Spleen (tissue), 11 donors: Measurements from ENCODE around the gene ERVMER34-1. TPM values are rescaled to one million over a fixed set of nuclear protein-coding genes. Genes with fewer than 3 reads are reported as not detected.

Experiments used
- DNase-seq: peaks from one replicate; pipeline ENCODE4 v3.0.0-alpha.2; 2020
- H3K27ac ChIP-seq, 8 donors: fragments of 200-600 bp; sonication (generic) in 7 of 8; 1 replicate in 4 of 8; 2 replicates in 4 of 8; pipeline versions ENCODE4 v1.5.0 to v1.8.0; 2016 to 2021; ENCODE audit warnings: inconsistent platforms in 4 of 8, mild to moderate bottlenecking in 4 of 8, moderate library complexity in 1 of 8
- H3K27me3 ChIP-seq, 7 donors: fragments of 200-600 bp; sonication (generic) in 6 of 7; replicated peaks in 1 of 7; 1 replicate in 4 of 7; 2 replicates in 3 of 7; pipeline versions ENCODE4 v1.5.0 to v1.8.0; 2016 to 2021; ENCODE audit warnings: inconsistent platforms in 3 of 7, mild to moderate bottlenecking in 1 of 7
- H3K36me3 ChIP-seq, 6 donors: fragments of 200-600 bp; sonication (generic) in 5 of 6; 1 replicate in 4 of 6; 2 replicates in 2 of 6; pipeline versions ENCODE4 v1.5.0 to v1.8.0; 2016 to 2021; ENCODE audit warnings: inconsistent platforms in 2 of 6
- H3K4me1 ChIP-seq, 6 donors: fragments of 200-600 bp; sonication (generic) in 5 of 6; 1 replicate in 3 of 6; 2 replicates in 3 of 6; pipeline versions ENCODE4 v1.5.0 to v1.8.0; 2016 to 2021; ENCODE audit warnings: inconsistent platforms in 3 of 6
- H3K4me3 ChIP-seq, 8 donors: fragments of 200-600 bp; sonication (generic) in 7 of 8; 1 replicate in 4 of 8; 2 replicates in 4 of 8; pipeline versions ENCODE4 v1.5.0 to v1.8.0; 2016 to 2021; ENCODE audit warnings: inconsistent platforms in 4 of 8, mild to moderate bottlenecking in 4 of 8, moderate library complexity in 2 of 8
- H3K9me3 ChIP-seq, 8 donors: fragments of 200-600 bp; sonication (generic) in 7 of 8; 1 replicate in 4 of 8; 2 replicates in 4 of 8; pipeline versions ENCODE4 v1.5.0 to v1.8.0; 2016 to 2021; ENCODE audit warnings: inconsistent platforms in 4 of 8
- CTCF ChIP-seq, 11 experiments: fragments of 200-600 bp in 7 of 11; fragments of 450-650 bp in 4 of 11; sonication (generic) in 4 of 11; IDR thresholded peaks in 8 of 11; conservative IDR thresholded peaks in 3 of 11; 1 replicate in 7 of 11; 2 replicates in 4 of 11; pipeline versions ENCODE4 v1.4.0 to v1.8.0; 2016 to 2021; ENCODE audit warnings: antibody characterized with exemption in 11 of 11, inconsistent platforms in 4 of 11, mild to moderate bottlenecking in 1 of 11
- POLR2A ChIP-seq, 3 donors: fragments of 450-650 bp; IDR thresholded peaks; one replicate each; pipeline ENCODE4 v1.5.1; 2017; ENCODE audit warnings: antibody characterized with exemption in 3 of 3, mild to moderate bottlenecking in 1 of 3
- POLR2AphosphoS5 ChIP-seq, 3 donors: sonication (generic); formaldehyde crosslinking; IDR thresholded peaks; one replicate each; pipeline ENCODE4 v1.5.1; 2017; ENCODE audit warnings: antibody characterized with exemption in 3 of 3
- WGBS, 5 donors: extraction: QIAGEN DNeasy Blood & Tissue Kit in 3 of 5; methylation state at CpG; one replicate each; pipeline versions ENCODE4 v1.1.5 to v1.1.7; 2013 to 2018; 5-methylcytosine and 5-hydroxymethylcytosine counted together
- intact Hi-C: fragments of 100-400 bp; cut with DNase I; formaldehyde crosslinking; loops from one replicate; pipeline ENCODE4 v1.15.0; 2023; ENCODE audit warnings: low total_unique reads
- polyA plus RNA-seq, 3 donors: library from polyadenylated mRNA; stranded (reverse); fragments of 200-250 nt; gene quantifications; one replicate each; pipeline ENCODE4 v1.2.1, GENCODE V29; 2013
- total RNA-seq, 7 donors: library from RNA; depleted of rRNA in 3 of 7; stranded (reverse); fragments of >200 nt in 3 of 7; fragmentation: NEBNext Ultra II Directional in 4 of 7; extraction: Animal tissue kit (Norgen Biotek cat#: 25700) in 4 of 7; gene quantifications; one replicate each; pipeline versions ENCODE4 v1.1.0 to v1.2.1, GENCODE V29; 2016 to 2021
- donor health status: healthy with polysubstance abuse.
- donor health status: DM: no; HTN: no; CAD: no; lungs with moderate emphysema.
- donor health status: DM: no; HTN: no; CAD: no.
- donor health status: Bipolar disorder and iron deficiency.
- donor health status: healthy.
- donor health status: DM: no; HTN: no; CAD: no.
- donor health status: DM: yes; HTN: yes; CAD: no.

Gene ERVMER34-1
- total and polyA plus RNA-seq, 10 donors: 0.09 to 2.6 (median 0.86) TPM

- no peaks in the 10 kb centered on the region for H3K27me3 ChIP-seq
- peak; percentile 95 for DNase-seq
- peak; percentile 86 to 96 (median 95) for TF ChIP-seq POLR2AphosphoS5 (IDR thresholded peaks at IDR 0.05)
- TF ChIP-seq POLR2A (IDR thresholded peaks at IDR 0.05): peak in 1 of 3 donors; percentile 64
- TF ChIP-seq CTCF (IDR thresholded peaks at IDR 0.05 in 8 of 11, conservative IDR thresholded peaks at IDR 0.05 in 3 of 11): peak in 4 of 11 experiments; percentile 7 to 18 (median 12)
- H3K36me3 ChIP-seq: peaks cover 0 to 22% (median under 1%) of the 10 kb centered on the region in 6 donors
- intact Hi-C loops: no loop called here
- WGBS, 5 donors: 1% methylated on average over 42 to 56 of the region's 56 CpGs
- H3K9me3 ChIP-seq: no peaks in the 10 kb centered on the region
- peak overlapping the region; percentile 54 to 92 (median 68) for H3K4me3 ChIP-seq
- H3K27ac ChIP-seq: peak overlapping the region; percentile 82 to 93 (median 86)
- H3K4me1 ChIP-seq: peaks cover 0 to 22% (median 11%) of the 10 kb centered on the region in 6 donors
These were observed 29.0 kb downstream of the ERVMER34-1 start for GRCh38 chr4:52721968-52722815.

GRCh38 chr4:52718123-52718522, 33.1 kb downstream of the ERVMER34-1 start:
- Histone ChIP-seq H3K27me3 (no peaks in the 10 kb centered on the region), H3K4me3 (no peak overlapping the region), H3K9me3 (no peaks in the 10 kb centered on the region), H3K27ac (peak overlapping the region in 1 of 8 donors; percentile 9), H3K36me3 (peaks cover 0 to 59% (median 17%) of the 10 kb centered on the region in 6 donors), H3K4me1 (peaks cover 18 to 57% (median 34%) of the 10 kb centered on the region in 6 donors)
- intact Hi-C loops: no loop called here
- WGBS, 5 donors: 88 to 100% (median 95%) methylated on average over 3 of the region's 3 CpGs
- no peak for DNase-seq
- TF ChIP-seq CTCF (IDR thresholded peaks at IDR 0.05 in 8 of 11, conservative IDR thresholded peaks at IDR 0.05 in 3 of 11) (no peak), POLR2AphosphoS5 (IDR thresholded peaks at IDR 0.05) (no peak), POLR2A (IDR thresholded peaks at IDR 0.05) (no peak)

GRCh38 chr4:52716364-52717151, 34.7 kb downstream of the ERVMER34-1 start:
- no peaks in the 10 kb centered on the region for H3K9me3 ChIP-seq
- WGBS, 5 donors: 89 to 95% (median 93%) methylated on average over 6 of the region's 6 CpGs
- no peak overlapping the region for H3K27ac ChIP-seq
- TF ChIP-seq POLR2AphosphoS5 (IDR thresholded peaks at IDR 0.05) (no peak), POLR2A (IDR thresholded peaks at IDR 0.05) (no peak), CTCF (IDR thresholded peaks at IDR 0.05 in 8 of 11, conservative IDR thresholded peaks at IDR 0.05 in 3 of 11) (no peak)
- intact Hi-C loops: no loop called here
- no peaks in the 10 kb centered on the region for H3K27me3 ChIP-seq
- DNase-seq: no peak
- peaks cover 16 to 55% (median 35%) of the 10 kb centered on the region in 6 donors for H3K4me1 ChIP-seq
- no peak overlapping the region for H3K4me3 ChIP-seq
- H3K36me3 ChIP-seq: peaks cover 0 to 59% (median 17%) of the 10 kb centered on the region in 6 donors
